ENCODE results near the gene GPC6.

DNA sequence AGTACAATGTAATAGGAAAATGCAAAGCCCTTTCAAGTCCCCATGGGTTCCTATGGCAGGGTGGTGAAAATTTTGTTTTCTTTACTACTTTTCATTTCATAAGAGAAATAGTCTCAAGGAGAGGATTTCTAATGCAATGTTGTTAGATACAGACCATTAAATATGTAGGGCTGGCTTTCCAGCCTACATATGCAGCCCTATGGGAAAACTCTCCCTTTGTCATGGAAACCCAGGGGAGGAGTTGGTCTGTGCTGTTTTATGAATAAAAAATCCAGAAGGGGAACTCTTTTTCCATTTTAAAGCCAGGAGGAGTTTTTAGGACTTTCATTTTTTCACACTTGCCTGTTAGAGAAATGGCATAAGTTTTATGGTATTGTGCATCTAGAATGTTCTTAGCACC, 1133.3 kb downstream of the GPC6 start:
- TF ChIP-seq, protein P1, sequence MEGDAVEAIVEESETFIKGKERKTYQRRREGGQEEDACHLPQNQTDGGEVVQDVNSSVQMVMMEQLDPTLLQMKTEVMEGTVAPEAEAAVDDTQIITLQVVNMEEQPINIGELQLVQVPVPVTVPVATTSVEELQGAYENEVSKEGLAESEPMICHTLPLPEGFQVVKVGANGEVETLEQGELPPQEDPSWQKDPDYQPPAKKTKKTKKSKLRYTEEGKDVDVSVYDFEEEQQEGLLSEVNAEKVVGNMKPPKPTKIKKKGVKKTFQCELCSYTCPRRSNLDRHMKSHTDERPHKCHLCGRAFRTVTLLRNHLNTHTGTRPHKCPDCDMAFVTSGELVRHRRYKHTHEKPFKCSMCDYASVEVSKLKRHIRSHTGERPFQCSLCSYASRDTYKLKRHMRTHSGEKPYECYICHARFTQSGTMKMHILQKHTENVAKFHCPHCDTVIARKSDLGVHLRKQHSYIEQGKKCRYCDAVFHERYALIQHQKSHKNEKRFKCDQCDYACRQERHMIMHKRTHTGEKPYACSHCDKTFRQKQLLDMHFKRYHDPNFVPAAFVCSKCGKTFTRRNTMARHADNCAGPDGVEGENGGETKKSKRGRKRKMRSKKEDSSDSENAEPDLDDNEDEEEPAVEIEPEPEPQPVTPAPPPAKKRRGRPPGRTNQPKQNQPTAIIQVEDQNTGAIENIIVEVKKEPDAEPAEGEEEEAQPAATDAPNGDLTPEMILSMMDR (conservative IDR thresholded peaks at IDR 0.05; ENCODE audit: low read length): no peak
- TF ChIP-seq EZH2phosphoT487 (IDR thresholded peaks at IDR 0.05; ENCODE audit: borderline replicate concordance): no peak
